ENCODE data around the gene BRME1. TPM values are rescaled to one million over a fixed set of nuclear protein-coding genes. Genes with fewer than 3 reads are reported as not detected.

Gene BRME1
- total RNA-seq, 1 donor from 2014 or later: 15.0 TPM

DNA sequence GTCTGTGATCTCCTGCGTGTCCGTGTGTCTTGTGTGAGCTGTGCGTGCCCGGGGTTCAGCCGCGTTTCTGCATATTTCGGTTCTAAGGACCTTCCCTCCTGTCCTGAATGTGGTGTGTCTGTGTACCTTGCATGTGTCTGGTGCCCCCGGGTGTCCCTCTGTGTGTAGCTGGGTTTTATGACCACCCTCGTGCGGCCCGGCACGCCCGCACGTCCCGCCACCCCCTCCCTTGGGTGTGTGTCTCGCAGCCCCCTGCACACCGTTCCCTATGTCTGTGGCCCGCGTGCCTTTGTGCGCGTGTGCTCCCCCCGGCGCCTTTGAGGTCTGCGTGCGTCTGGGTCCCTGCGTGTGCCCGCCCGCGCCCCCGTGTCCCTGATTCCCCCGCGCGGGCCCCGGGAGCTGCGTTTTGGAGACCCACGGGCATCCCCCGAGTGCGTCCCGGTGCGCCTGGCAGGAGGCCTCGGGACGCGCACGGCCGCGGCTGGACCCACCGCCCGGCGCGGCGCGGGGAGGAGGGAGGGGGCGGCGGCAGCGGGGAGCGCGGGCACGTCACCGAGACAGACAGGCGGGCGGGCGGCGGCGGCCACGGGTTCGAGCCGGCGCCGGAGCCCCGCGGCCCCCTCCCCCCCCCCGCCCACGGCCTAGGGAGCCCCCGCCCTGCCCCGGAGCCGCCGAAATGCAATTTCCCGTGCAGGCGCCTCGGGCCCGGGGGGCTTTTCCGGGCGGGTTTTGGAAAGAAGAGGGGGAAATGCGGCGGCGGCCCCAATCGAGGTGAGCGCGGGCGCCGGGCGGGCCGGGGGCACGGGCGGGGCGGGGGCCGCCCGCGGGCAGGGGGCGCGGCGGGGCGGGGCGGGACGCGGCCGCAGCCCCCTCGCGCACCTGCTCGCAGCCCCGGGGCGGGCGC, 41.0 kb downstream of the BRME1 start:
- Mint-ChIP-seq H3K36me3 (ENCODE audit: low read depth) (peaks cover 2% of the 10 kb centered on the region), H3K9me3 (no peaks in the 10 kb centered on the region), H3K27ac (ENCODE audit: unreplicated experiment) (no peak overlapping the region), H3K4me3 (peak overlapping the region; percentile 87), H3K27me3 (ENCODE audit: low read depth) (peaks cover 59% of the 10 kb centered on the region), H3K4me1 (peaks cover 39% of the 10 kb centered on the region)
- TF ChIP-seq, protein P1, sequence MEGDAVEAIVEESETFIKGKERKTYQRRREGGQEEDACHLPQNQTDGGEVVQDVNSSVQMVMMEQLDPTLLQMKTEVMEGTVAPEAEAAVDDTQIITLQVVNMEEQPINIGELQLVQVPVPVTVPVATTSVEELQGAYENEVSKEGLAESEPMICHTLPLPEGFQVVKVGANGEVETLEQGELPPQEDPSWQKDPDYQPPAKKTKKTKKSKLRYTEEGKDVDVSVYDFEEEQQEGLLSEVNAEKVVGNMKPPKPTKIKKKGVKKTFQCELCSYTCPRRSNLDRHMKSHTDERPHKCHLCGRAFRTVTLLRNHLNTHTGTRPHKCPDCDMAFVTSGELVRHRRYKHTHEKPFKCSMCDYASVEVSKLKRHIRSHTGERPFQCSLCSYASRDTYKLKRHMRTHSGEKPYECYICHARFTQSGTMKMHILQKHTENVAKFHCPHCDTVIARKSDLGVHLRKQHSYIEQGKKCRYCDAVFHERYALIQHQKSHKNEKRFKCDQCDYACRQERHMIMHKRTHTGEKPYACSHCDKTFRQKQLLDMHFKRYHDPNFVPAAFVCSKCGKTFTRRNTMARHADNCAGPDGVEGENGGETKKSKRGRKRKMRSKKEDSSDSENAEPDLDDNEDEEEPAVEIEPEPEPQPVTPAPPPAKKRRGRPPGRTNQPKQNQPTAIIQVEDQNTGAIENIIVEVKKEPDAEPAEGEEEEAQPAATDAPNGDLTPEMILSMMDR (conservative IDR thresholded peaks at IDR 0.05): no peak
- no peak for DNase-seq (ENCODE audit: low read depth, low spot score)

DNA sequence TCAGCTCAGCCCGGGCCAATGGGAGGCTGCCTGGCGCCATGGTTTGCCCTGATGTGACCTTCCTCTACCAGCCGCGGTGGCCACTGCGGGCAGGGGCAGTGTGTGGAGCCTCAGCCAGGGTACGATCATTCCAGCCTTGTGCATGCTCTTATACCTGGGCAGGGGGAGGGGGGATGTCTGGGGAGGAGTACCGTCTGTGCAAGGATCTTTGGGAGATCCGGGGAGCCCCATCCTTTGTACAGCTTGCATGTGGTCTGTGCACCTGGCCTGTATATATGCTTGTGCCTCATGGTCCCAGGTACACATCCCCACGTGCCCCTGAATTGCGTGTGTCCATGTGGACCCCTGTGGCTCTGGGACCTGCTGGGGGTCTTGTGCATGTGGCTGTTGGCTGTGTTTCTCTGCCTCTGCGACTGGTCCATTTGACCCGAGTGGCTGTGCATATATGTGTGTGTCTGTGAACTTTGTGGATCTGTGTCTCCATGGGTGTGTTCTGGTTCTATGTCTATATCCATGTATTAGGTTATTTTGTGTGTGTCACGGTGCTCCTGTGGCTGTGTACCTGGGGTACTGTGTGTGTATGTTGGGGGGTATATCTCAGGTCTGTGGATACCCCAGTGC, 41.8 kb downstream of the BRME1 start:
- peaks cover 38% of the 10 kb centered on the region for H3K4me1 Mint-ChIP-seq
- peak overlapping the region; percentile 87 for H3K4me3 Mint-ChIP-seq
- DNase-seq (ENCODE audit: low read depth, low spot score): no peak
- H3K27me3 Mint-ChIP-seq (ENCODE audit: low read depth): peaks cover 56% of the 10 kb centered on the region
- no peak overlapping the region for H3K27ac Mint-ChIP-seq (ENCODE audit: unreplicated experiment)
- peaks cover 2% of the 10 kb centered on the region for H3K36me3 Mint-ChIP-seq (ENCODE audit: low read depth)
- TF ChIP-seq, protein P1 (conservative IDR thresholded peaks at IDR 0.05): no peak
- no peaks in the 10 kb centered on the region for H3K9me3 Mint-ChIP-seq

DNA sequence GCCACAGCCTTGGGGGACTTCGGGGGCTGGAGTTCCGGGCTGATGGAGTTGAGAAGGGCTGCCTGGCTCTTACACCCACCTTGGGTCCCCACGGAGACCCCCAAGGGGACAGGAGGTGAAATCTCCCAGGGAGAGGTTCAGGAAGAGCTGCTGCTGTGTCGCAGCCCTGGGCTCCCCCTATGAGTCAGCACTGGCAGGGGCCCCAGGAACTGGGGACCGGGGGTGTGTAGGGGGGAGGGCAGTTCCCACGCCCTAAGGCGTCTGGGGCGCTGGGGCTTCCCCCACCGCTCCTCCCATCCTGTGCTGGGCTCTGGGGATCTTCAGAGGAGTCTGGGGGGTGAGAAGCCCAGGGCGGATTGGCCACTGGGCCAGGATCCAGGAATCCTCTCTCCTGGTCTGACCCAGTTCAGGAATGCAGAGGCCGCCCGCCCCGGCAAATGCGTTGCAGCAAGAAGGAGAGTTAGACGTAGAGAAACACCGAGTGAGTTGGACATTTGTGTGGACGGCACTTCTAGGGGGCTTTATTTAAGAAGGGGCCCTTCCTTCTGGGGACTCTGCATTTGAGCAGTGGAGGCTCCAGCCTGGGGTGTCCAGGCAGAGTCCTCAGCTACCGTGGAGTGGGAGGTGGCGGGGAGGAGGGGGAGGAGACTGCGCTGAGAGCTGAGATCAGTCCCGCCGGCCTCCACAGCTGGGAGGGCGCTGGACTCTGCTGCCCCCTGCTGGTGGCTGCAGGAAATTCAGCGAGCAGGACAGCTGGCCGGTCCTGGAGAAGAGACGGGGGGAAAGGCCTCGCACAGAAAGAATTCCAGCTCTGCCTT, 44.0 kb downstream of the BRME1 start:
- peaks cover 2% of the 10 kb centered on the region for H3K36me3 Mint-ChIP-seq (ENCODE audit: low read depth)
- H3K27ac Mint-ChIP-seq (ENCODE audit: unreplicated experiment): peak overlapping the region; percentile 62
- peaks cover 40% of the 10 kb centered on the region for H3K27me3 Mint-ChIP-seq (ENCODE audit: low read depth)
- peak; percentile 96 for DNase-seq (ENCODE audit: low read depth, low spot score)
- no peaks in the 10 kb centered on the region for H3K9me3 Mint-ChIP-seq
- H3K4me1 Mint-ChIP-seq: peaks cover 33% of the 10 kb centered on the region
- H3K4me3 Mint-ChIP-seq: peak overlapping the region; percentile 84
- TF ChIP-seq, protein P1 (conservative IDR thresholded peaks at IDR 0.05): peak; percentile 100

DNA sequence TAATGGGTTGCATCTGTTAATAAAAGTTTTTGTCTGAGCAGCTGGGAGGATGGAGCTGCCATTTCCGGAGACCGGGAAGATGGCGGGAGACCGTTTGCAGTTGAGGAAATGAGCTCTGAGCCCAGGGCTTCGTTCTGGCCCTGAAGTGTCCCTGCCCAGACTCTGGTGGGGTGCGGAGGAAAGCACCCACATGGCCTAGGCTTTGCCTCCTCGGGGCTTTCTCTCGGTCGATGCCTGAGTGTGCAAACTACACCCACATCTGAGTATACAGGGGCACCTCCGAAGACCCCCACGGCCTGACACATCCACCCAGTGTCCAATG, 44.6 kb downstream of the BRME1 start:
- Mint-ChIP-seq H3K27ac (ENCODE audit: unreplicated experiment) (no peak overlapping the region), H3K9me3 (no peaks in the 10 kb centered on the region), H3K27me3 (ENCODE audit: low read depth) (peaks cover 34% of the 10 kb centered on the region), H3K4me3 (peak overlapping the region; percentile 84), H3K4me1 (peaks cover 28% of the 10 kb centered on the region), H3K36me3 (ENCODE audit: low read depth) (peaks cover 1% of the 10 kb centered on the region)
- no peak for DNase-seq (ENCODE audit: low read depth, low spot score)
- TF ChIP-seq, protein P1 (conservative IDR thresholded peaks at IDR 0.05): no peak

DNA sequence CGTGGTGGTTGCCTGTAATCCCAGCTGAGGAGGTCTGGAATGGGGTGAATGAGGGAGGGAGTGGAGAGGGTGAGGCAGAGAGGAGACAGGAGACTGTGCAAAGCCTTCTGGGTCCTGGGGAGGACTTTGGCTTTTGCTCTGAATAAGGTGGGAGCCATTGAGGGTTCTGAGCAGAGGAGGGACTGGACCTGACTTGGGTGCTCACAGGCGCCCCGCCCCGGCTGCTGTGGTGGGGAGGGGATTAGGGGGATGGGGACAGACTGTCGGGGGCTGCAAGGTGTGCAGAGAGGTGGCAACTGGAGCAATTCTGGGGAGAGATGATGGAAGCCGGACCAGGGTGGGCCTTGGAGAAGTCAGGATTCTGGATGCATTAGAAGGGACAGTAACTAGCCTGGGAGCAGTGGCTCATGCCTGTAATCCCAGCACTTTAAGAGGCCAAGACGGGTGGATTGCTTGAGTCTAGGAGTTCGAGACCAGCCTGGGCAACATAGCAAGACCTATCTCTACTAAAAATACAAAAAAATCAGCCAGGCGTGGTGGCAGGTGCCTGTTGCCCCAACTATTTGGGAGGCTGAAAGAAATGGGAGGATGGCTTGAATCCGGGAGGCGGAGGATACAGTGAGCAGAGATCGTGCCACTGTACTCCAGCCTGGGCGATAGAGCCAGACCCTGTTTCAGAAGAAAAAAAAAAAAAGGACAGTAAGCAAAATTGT, 45.1 kb downstream of the BRME1 start:
- peaks cover 25% of the 10 kb centered on the region for H3K4me1 Mint-ChIP-seq
- no peak for DNase-seq (ENCODE audit: low read depth, low spot score)
- H3K9me3 Mint-ChIP-seq: no peaks in the 10 kb centered on the region
- H3K4me3 Mint-ChIP-seq: peak overlapping the region; percentile 84
- H3K36me3 Mint-ChIP-seq (ENCODE audit: low read depth): no peaks in the 10 kb centered on the region
- no peak overlapping the region for H3K27ac Mint-ChIP-seq (ENCODE audit: unreplicated experiment)
- TF ChIP-seq, protein P1 (conservative IDR thresholded peaks at IDR 0.05): no peak
- H3K27me3 Mint-ChIP-seq (ENCODE audit: low read depth): peaks cover 30% of the 10 kb centered on the region

Data from neural crest cell (in vitro differentiated cells).